ENCODE measurements around the gene MALRD1.

- TF ChIP-seq CTCF (IDR thresholded peaks at IDR 0.05; ENCODE audit: low read depth, low read length) = no peak
- TF ChIP-seq EZH2phosphoT487 (IDR thresholded peaks at IDR 0.05; ENCODE audit: low read depth) = no peak
Observed at GRCh38 chr10:19058046-19058445, 9.4 kb downstream of the MALRD1 start.

Measured in OCI-LY3 (cell line).